HPDE6-E6E7 (cell line): ENCODE results near the gene POLR2J3.
"Not testable (repeated sequence)": the region's sequence is repeated elsewhere in the genome, so short reads cannot be mapped to it uniquely, and the experiment has no call there.

Experiments
- DNase-seq: peaks from one replicate; pipeline ENCODE4 v3.0.0; 2011; ENCODE audit warnings: missing footprints; ENCODE audit errors: extremely low spot score

Gene POLR2J3

GRCh38 chr7:102572261-102573239 is at the start of gene POLR2J3:
Gene POLR2J3 (minus strand): TSS chr7:102572583. CDS start chr7:102572521, 62 bp downstream.
- DNase-seq, result not testable (repeated sequence)

GRCh38 chr7:102618122-102618521 is 45.7 kb upstream of the POLR2J3 start:
- DNase-seq, result not testable (repeated sequence)

DNA sequence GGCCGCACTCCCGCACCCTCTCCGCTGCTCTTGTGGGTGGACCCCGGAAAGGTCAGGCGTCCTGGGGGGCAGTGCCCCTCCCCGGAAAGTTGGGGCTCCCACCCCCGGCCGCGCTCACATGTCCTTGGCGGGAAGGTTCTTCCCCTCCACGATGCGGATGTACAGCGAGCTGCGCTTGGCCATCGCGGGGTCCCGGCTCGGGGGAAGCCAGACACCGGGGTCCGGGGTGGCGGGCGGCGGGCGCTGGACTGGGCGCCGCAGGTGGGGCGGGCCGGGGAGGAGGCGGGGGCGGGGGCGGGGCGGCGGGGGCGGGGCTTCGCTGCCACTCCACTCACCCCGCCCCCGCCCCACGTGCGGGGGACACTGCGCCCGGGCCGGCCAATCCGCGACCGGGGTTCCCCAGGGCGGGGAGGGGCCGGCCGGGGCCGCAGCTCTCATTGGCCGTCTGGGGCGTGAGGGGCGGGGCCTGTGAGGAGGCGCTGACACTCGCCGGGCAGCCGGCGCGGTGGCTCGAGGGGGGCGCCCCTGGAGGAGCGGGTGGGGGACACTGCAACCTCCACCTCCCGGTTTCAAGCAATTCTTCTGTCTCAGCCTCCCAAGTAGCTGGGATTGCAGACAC is 44.2 kb upstream of the POLR2J3 start, which contains the start of gene RASA4:
Gene RASA4, minus strand, starts transcription at position 250 of the 619 bp plus-strand sequence. Its CDS starts 67 bp downstream, at position 183.
- DNase-seq, result not testable (repeated sequence)

DNA sequence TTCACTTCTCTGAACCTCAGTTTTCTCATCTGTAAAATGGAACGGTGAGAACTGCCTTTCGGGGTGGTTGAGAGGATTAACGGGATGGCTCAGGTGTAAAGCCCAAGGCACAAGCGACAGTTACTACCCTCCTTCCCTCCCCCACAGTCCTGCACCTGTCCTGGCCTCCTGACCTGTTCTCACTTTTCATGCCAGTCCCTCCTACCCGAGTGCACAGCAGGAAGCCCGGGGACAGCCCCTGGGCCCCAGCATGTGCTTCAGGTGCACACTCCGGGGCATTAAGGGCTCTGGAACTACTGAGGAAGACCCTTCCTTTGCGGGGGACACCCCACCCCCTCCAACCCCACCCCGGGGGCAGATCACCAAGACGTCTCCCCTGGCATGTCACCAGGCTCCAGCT is 43.5 kb upstream of the POLR2J3 start:
- DNase-seq, result not testable (repeated sequence)

DNA sequence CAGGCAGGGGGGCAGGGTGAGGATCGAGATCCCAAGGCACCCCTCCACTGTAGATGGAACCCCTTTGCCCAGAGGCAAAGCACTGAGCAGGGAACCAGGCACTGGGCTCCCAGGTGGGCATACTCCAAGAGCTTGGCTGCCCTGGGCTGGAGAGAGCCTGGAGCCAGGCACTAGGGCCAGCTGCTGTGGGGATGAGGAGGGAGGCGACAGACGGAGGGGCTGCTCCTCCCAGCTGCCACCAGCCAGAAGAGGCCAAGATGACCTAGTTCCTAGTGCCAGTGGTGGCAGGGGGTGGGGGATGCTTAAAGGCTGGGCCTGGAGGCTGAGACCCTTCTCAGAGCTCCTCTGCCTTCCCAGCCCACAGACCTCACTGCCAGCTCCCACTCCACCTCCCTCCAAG is 42.5 kb upstream of the POLR2J3 start:
- not testable (repeated sequence) for DNase-seq

- not testable (repeated sequence) for DNase-seq
These were observed 41.9 kb upstream of the POLR2J3 start for GRCh38 chr7:102614346-102614697.

DNA sequence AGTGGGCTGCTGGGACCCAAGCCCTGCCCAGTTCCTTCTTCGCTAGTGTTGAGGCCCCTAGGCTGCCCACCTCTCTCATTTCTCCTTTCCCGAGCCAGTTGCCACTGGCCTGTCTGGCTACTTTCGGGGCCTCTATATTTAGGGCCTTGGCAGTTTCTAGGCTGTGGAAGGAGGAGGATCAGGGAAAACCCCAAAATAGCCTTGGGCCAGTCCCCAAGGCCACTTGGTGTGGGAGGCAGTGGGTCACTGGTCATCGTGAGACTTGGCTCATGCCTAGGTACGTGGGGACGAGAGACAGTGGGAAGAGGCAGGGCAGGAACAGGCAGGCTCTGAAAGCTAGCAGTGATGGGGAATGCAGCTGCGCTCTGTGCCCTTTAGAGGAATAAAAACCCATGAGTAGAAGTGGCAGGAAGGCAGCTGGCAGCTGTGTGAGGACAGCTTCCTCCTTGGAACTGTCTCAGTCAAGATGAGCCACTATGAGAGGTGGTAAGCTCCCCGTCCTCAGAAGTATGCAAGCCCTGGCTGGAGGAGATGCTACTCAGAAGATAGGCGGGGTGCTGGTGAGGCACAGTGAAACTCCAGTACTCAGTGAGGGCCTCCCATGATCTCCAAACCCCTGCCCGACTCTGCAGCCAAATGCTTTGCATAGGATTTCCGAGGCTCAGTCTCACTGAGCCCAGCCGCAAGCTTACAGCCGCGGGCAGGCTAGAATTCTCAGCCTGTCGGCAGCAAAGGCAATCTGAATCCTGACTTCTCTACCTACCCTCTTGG is 41.4 kb upstream of the POLR2J3 start:
- not testable (repeated sequence) for DNase-seq

DNA sequence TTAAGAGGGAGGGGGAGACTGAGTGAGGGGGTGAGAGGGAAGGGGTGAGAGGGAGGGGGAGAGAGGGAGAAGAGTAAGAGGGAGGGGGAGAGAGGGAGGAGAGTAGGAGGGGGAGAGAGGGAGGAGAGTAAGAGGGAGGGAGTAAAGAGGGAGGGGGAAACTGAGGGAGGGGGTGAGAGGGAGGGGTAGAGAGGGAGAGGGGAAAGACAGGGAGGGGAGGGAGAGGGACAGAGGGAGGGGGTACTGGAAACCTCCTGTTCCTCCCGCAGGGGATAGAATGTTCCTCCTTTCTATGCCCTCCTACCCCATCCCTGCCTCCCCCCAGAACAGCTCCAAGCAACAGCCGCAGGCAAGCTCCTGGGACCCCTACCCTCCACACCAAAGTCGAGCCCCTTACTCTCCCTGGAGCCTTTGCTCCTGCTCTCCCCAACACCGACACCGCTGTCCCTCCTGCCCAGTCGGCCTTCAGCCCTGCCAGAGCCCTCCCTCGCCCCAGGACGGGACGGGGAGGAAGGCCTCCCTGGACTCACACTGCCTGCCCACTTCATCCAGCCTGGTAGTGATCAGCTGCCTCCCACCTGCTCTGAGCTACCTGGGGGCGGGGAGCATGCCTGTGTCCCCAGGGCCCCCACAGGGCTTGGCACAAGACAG is 39.4 kb upstream of the POLR2J3 start:
- not testable (repeated sequence) for DNase-seq

- DNase-seq, result not testable (repeated sequence)
These were observed 38.8 kb upstream of the POLR2J3 start for GRCh38 chr7:102611013-102611674.

GRCh38 chr7:102610441-102610840 is 38.1 kb upstream of the POLR2J3 start:
- not testable (repeated sequence) for DNase-seq

DNA sequence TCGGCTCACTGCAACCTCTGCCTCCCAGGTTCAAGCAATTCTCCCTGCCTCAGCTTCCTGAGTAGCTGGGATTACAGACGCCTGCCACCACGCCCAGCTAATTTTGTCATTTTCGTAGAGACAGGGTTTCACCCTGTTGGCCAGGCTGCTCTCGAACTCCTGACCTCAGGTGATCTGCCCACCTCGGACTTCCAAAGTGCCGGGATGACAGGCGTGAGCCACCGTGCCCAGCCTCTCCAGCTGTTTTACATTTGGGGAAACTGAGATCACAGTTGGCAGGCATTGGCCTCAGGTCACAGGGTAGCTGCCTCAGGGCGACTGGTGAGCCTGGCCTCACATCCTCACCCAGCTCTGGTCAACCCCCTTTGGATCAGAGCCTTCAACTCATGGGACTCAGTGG is 37.4 kb upstream of the POLR2J3 start:
- DNase-seq, result not testable (repeated sequence)

DNA sequence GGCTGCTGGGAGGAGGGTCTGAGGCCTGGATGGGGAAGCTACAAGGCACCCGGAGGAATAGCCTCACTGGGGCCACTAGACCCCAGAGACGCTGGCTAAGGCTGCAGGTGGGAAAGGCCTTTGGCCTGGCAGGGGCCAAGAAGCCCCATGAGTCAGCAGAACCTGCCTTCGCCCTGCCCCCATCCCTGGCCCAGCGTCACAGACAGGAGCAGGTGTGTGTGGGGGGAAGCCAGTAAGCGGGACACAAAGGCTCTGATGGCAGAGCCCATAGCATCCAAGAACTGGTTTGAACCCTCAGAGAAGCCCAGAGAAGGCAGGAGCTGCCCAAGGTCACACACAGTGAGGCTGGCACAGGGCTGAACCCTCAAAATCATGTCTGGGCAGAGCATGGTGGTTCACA is 34.5 kb upstream of the POLR2J3 start:
- DNase-seq, result not testable (repeated sequence)

DNA sequence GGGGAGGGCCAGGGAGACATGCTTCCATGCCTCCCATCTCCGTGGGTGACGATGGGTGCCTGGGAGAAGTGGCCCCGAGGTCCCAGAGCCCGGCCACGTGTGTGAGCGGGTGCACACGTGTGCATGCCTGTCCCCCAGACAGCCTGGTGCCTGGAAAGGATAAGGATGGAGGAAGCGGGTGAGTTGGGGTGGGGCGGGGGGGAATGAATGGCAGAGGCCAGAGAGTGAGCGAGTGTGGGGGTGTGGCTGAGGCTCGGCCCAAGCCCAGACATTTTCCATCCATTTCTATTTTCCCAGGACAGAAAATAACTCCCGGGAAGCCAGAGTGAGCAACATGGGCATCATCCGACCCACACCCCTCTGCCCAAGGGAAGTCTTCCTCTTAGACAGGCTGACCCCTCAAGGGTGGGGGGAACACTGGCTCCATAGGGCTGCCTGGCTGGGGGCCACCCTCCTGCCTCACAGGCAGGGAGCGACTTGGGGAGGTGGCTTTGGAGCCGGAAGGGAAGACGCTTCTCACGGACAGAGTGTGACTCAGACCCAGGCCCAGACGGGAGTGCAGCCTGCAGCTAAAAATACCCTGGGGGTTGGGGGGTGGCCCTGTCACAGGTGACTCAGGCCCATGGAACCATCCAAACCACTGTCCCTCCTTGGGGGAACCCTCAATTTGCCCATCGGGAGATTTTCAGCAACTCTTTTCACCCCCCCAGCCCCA is 32.2 kb upstream of the POLR2J3 start:
- DNase-seq, result not testable (repeated sequence)

- not testable (repeated sequence) for DNase-seq
These were observed 29.9 kb upstream of the POLR2J3 start for GRCh38 chr7:102602317-102602716.

GRCh38 chr7:102599699-102600098 is 27.3 kb upstream of the POLR2J3 start:
- DNase-seq, result not testable (repeated sequence)

GRCh38 chr7:102596036-102596435 is 23.7 kb upstream of the POLR2J3 start:
- not testable (repeated sequence) for DNase-seq

DNA sequence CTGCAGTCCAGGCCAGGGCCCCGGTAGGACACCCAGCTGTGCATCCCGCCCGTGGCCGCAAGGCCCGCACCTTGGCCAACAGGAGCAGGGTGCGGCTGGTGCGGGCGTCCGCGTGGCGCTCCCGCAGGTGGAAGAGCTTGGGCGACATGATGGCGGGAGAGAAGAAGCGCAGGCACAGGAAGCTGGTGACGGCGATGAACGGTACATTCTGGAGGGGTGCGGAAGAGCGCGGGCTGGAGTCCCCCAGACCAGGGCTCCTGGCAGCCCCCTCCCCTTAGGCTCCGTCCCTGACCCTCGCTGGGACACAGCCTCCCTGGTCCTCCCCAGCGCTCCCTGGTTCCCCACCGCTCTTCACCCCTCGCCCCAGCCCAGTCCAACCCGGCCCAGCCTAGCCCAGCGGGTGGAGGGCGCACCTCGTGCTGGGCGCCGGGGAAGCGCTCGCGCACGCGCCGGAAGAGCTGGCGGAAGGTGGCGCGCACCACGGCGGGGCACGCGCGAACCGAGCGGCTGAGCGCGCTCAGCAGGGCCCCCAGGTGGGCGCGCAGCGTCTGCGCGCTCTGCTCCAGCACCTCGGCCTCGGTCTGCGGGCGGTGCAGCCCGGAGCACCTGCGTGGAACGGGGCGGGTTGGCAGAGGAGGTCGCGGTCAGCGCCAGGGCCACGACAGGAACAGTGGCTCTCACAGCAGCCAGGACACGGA is 21.4 kb upstream of the POLR2J3 start:
- not testable (repeated sequence) for DNase-seq

DNA sequence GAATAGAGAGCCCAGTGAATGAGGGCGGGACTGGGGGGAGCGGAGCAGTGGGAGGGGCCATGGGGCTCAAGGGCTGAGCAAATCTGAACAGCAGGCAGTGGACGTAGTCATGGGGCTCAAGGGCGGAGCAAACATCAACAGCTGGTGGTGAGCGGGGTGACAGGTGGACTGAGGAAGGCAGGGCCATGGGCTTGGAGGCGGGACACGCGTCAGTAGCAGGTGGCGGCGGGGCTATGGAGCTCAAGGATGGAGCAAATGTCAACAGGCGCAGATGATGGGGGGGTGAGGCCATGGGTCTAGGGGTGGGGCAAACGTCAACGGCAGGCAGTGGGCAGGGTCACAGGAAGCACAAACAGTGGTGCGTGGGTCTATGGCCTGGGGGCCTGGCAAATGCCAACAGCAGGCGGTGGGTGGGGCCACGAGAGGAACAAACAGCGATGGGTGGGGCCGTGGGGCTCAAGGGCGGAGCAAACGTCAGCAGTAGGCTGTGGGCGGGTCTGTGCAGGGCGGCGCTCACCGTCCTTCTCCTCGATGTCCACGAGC is 20.2 kb upstream of the POLR2J3 start:
- DNase-seq, result not testable (repeated sequence)

DNA sequence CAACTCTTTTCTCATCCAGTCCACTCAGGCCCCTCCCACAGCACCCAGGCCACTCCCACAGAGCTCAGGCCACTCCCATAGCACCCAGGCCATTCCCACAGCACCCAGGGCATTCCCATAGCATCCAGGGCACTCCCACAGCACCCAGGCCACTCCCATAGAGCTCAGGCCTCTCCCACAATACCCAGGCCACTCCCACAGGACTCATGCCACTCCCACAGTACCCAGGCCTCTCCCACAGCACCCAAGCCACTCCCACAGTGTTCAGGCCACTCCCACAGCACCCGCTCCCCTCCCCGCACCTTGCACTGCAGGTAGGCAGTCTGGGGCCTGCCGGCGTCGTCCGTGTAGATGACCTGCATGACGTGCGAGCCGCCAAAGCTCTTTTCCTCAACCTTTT is 17.5 kb upstream of the POLR2J3 start:
- DNase-seq, result not testable (repeated sequence)
